Measurements from ENCODE around the gene FAM83G. TPM values are rescaled to one million over a fixed set of nuclear protein-coding genes. Genes with fewer than 3 reads are reported as not detected.

The FAM83G gene
- total RNA-seq, 2 donors from 2014 or later = 1.4 to 2.6 TPM

- Mint-ChIP-seq H3K27ac (peak overlapping the region; percentile 32 to 80), H3K36me3 (peaks cover 9% of the 10 kb centered on the region), H3K4me3 (peak overlapping the region; percentile 78), H3K4me1 (ENCODE audit: low read depth in 2 of 2) (peaks cover 24 to 33% of the 10 kb centered on the region in 2 donors), H3K9me3 (no peaks in the 10 kb centered on the region), H3K27me3 (no peaks in the 10 kb centered on the region)
- DNase-seq (ENCODE audit: low spot score) (no peak), ATAC-seq (peak; percentile 52 to 59)
Measured at GRCh38 chr17:18920911-18921441, 83.6 kb downstream of the FAM83G start.

GRCh38 chr17:18919963-18920362 is 84.6 kb downstream of the FAM83G start:
- ATAC-seq (peak in 1 of 2 donors; percentile 54), DNase-seq (ENCODE audit: low spot score) (no peak)
- peaks cover 24 to 33% of the 10 kb centered on the region in 2 donors for H3K4me1 Mint-ChIP-seq (ENCODE audit: low read depth in 2 of 2)
- H3K36me3 Mint-ChIP-seq = peaks cover 15% of the 10 kb centered on the region
- no peaks in the 10 kb centered on the region for H3K27me3 Mint-ChIP-seq
- peak overlapping the region; percentile 58 for H3K4me3 Mint-ChIP-seq
- no peaks in the 10 kb centered on the region for H3K9me3 Mint-ChIP-seq
- H3K27ac Mint-ChIP-seq = peak overlapping the region in 1 of 2 donors; percentile 43

Other genes starting within 250 kb of the FAM83G start
- gene TVP23B, start 223.6 kb downstream of the FAM83G start, total RNA-seq = 10 to 100 TPM; 41.0 to 68.1 TPM
- 100 to 1,000 TPM in 1 of 2 donors, 10 to 100 TPM in 1; 93.1 to 112 TPM for gene PRPSAP2, start 146.6 kb downstream of the FAM83G start, total RNA-seq
- not detected for gene SLC5A10, start 52.6 kb downstream of the FAM83G start, total RNA-seq
- gene GRAP, start 42.2 kb upstream of the FAM83G start, total RNA-seq = 10 to 100 TPM in 1 of 2 donors, 1 to 10 TPM in 1; 8.2 to 15.9 TPM
- gene GRAPL, start 122.8 kb upstream of the FAM83G start, total RNA-seq = 1 to 10 TPM; 5.3 to 9.6 TPM
- 10 to 100 TPM in 1 of 2 donors, 1 to 10 TPM in 1; 1.5 to 20.3 TPM for gene EPN2, start 232.6 kb upstream of the FAM83G start, total RNA-seq